WTC11 (cell line): ENCODE measurements around the gene AKTIP. TPM values are rescaled to one million over a fixed set of nuclear protein-coding genes. Genes with fewer than 3 reads are reported as not detected.

ENCODE experiments used
- ATAC-seq: fragments of 200-7000 bp; cut with Tn5 transposase; 2 replicates; pipeline ENCODE4 v1.10.0; 2021; ENCODE audit warnings: mild to moderate bottlenecking, moderate library complexity
- CTCF ChIA-PET: fragments of 300-600 bp; sonication (Branson Sonifier 250); formaldehyde crosslinking; loops from one replicate; lab custom pipeline; 2021; ENCODE audit warnings: antibody characterized with exemption; lab: Charles Lee
- POLR2A ChIA-PET: fragments of 350-600 bp; sonication (Branson Sonifier 250); formaldehyde crosslinking; loops from one replicate; lab custom pipeline; 2021; ENCODE audit warnings: antibody characterized with exemption; lab: Charles Lee
- DNase-seq: peaks from one replicate; pipeline ENCODE4 v3.0.0; 2021; ENCODE audit warnings: low spot score
- H3K27ac Mint-ChIP-seq: 2 replicates; pipeline ENCODE4 v1.8.0; 2021; ENCODE audit warnings: mixed read lengths
- H3K27me3 Mint-ChIP-seq: 2 replicates; pipeline ENCODE4 v1.8.0; 2021; ENCODE audit warnings: low read depth, mild to moderate bottlenecking, moderate library complexity, mixed read lengths
- H3K36me3 Mint-ChIP-seq: 2 replicates; pipeline ENCODE4 v1.8.0; 2021; ENCODE audit warnings: mixed read lengths
- H3K4me1 Mint-ChIP-seq: 2 replicates; pipeline ENCODE4 v1.8.0; 2022; ENCODE audit warnings: mixed read lengths
- H3K4me3 Mint-ChIP-seq: 2 replicates; pipeline ENCODE4 v1.8.0; 2021; ENCODE audit warnings: mild to moderate bottlenecking, moderate library complexity, mixed read lengths
- H3K9me3 Mint-ChIP-seq: 2 replicates; pipeline ENCODE4 v1.8.0; 2021; ENCODE audit warnings: mixed read lengths
- ATF3 ChIP-seq: sonication (generic); formaldehyde crosslinking; conservative IDR thresholded peaks from 2 replicates; pipeline ENCODE4 v1.8.1; 2022; ENCODE audit warnings: mild to moderate bottlenecking, missing genetic modification reagents
- ATF6 ChIP-seq: sonication (generic); formaldehyde crosslinking; IDR thresholded peaks from 2 replicates; pipeline ENCODE4 v1.8.1; 2023; ENCODE audit warnings: mild to moderate bottlenecking, missing genetic modification reagents
- CDX4 ChIP-seq: fragments of 250-450 bp; sonication (Bioruptor Pico); IDR thresholded peaks from 2 replicates; pipeline ENCODE4 v1.9.0; 2021; ENCODE audit warnings: moderate library complexity, mild to moderate bottlenecking, inconsistent platforms, borderline replicate concordance
- CREB1 ChIP-seq: sonication (generic); formaldehyde crosslinking; IDR thresholded peaks from 2 replicates; pipeline ENCODE4 v1.8.0; 2023; ENCODE audit warnings: mild to moderate bottlenecking, missing genetic modification reagents
- GRHL2 ChIP-seq: fragments of 250-450 bp; sonication (Bioruptor Pico); IDR thresholded peaks from 2 replicates; pipeline ENCODE4 v1.8.0; 2022; ENCODE audit warnings: mild to moderate bottlenecking, moderate library complexity; ENCODE audit not compliant: insufficient replicate concordance, severe bottlenecking
- HMGXB4 ChIP-seq: sonication (generic); formaldehyde crosslinking; IDR thresholded peaks from 2 replicates; pipeline ENCODE4 v1.8.1; 2023; ENCODE audit warnings: mild to moderate bottlenecking, moderate library complexity, missing genetic modification reagents
- IRF2 ChIP-seq: sonication (generic); formaldehyde crosslinking; IDR thresholded peaks from 2 replicates; pipeline ENCODE4 v1.8.0; 2022; ENCODE audit warnings: low read depth, missing genetic modification reagents, borderline replicate concordance
- MYBL2 ChIP-seq: sonication (generic); formaldehyde crosslinking; IDR thresholded peaks from 2 replicates; pipeline ENCODE4 v1.8.1; 2023; ENCODE audit warnings: mild to moderate bottlenecking, moderate library complexity, missing genetic modification reagents
- NFE2L1 ChIP-seq: sonication (generic); formaldehyde crosslinking; IDR thresholded peaks from 2 replicates; pipeline ENCODE4 v1.8.1; 2023; ENCODE audit warnings: missing genetic modification reagents
- NR2C2 ChIP-seq: sonication (generic); formaldehyde crosslinking; IDR thresholded peaks from 2 replicates; pipeline ENCODE4 v1.8.0; 2022; ENCODE audit warnings: mild to moderate bottlenecking, missing genetic modification reagents
- RELA ChIP-seq: sonication (generic); formaldehyde crosslinking; IDR thresholded peaks from 2 replicates; pipeline ENCODE4 v1.8.1; 2022; ENCODE audit warnings: missing genetic modification reagents, mild to moderate bottlenecking, borderline replicate concordance
- RORB ChIP-seq: fragments of 250-450 bp; sonication (Bioruptor Pico); IDR thresholded peaks from 2 replicates; pipeline ENCODE4 v1.9.0; 2021; ENCODE audit warnings: mild to moderate bottlenecking
- SP1 ChIP-seq: sonication (generic); formaldehyde crosslinking; conservative IDR thresholded peaks from 2 replicates; pipeline ENCODE4 v1.8.1; 2022; ENCODE audit warnings: missing genetic modification reagents
- TP53 ChIP-seq: sonication (generic); formaldehyde crosslinking; IDR thresholded peaks from 2 replicates; pipeline ENCODE4 v1.8.1; 2023; ENCODE audit warnings: mild to moderate bottlenecking, missing genetic modification reagents
- USF2 ChIP-seq: sonication (generic); formaldehyde crosslinking; IDR thresholded peaks from 2 replicates; pipeline ENCODE4 v1.8.1; 2023; ENCODE audit warnings: mild to moderate bottlenecking, missing genetic modification reagents, moderate library complexity
- ZBTB43 ChIP-seq: sonication (generic); formaldehyde crosslinking; IDR thresholded peaks from 2 replicates; pipeline ENCODE4 v1.8.1; 2023; ENCODE audit warnings: mild to moderate bottlenecking, missing genetic modification reagents
- ZNF232 ChIP-seq: sonication (generic); formaldehyde crosslinking; IDR thresholded peaks from 2 replicates; pipeline ENCODE4 v1.8.0; 2022; ENCODE audit warnings: mild to moderate bottlenecking, missing genetic modification reagents
- ZNF263 ChIP-seq: sonication (generic); formaldehyde crosslinking; IDR thresholded peaks from 2 replicates; pipeline ENCODE4 v1.8.1; 2022; ENCODE audit warnings: low read depth, mild to moderate bottlenecking, moderate library complexity, missing genetic modification reagents
- ZNF281 ChIP-seq: sonication (generic); formaldehyde crosslinking; IDR thresholded peaks from 2 replicates; pipeline ENCODE4 v1.8.0; 2023; ENCODE audit warnings: mild to moderate bottlenecking, missing genetic modification reagents
- ZNF317 ChIP-seq: sonication (generic); formaldehyde crosslinking; IDR thresholded peaks from 2 replicates; pipeline ENCODE4 v1.8.1; 2023; ENCODE audit warnings: low read depth, mild to moderate bottlenecking, moderate library complexity, missing genetic modification reagents, borderline replicate concordance
- total RNA-seq: library from RNA; stranded (reverse); gene quantifications from 3 replicates; pipeline ENCODE4 v1.2.3, GENCODE V29; 2021

Gene AKTIP
- total RNA-seq, 1 experiment from 2014 or later: 19.9 TPM

- Mint-ChIP-seq H3K4me3 (no peak overlapping the region), H3K27me3 (no peaks in the 10 kb centered on the region), H3K4me1 (no peaks in the 10 kb centered on the region), H3K9me3 (no peaks in the 10 kb centered on the region), H3K36me3 (peaks cover 57% of the 10 kb centered on the region), H3K27ac (no peak overlapping the region)
- DNase-seq (peak; percentile 29), ATAC-seq (peak; percentile 61; the same call in 1 of the 2 replicates)
- ChIA-PET POLR2A (no interaction called here), CTCF (interaction anchor here (1.5 kb wide), 1 partner anchor 15 kb away, joined by 11 read pairs; no protein-coding TSS in a partner anchor)
- no peak for TF ChIP-seq CDX4 (CRISPR knock-in tag)
Observed at GRCh38 chr16:53495325-53495724, 7.7 kb downstream of the AKTIP start.

GRCh38 chr16:53494636-53495035 is 8.4 kb downstream of the AKTIP start:
- no peaks in the 10 kb centered on the region for H3K27me3 Mint-ChIP-seq
- H3K36me3 Mint-ChIP-seq: peaks cover 60% of the 10 kb centered on the region
- POLR2A ChIA-PET: no interaction called here
- no peak overlapping the region for H3K27ac Mint-ChIP-seq
- CTCF ChIA-PET: interaction anchor here (1.5 kb wide), 1 partner anchor 16 kb away, joined by 11 read pairs; no protein-coding TSS in a partner anchor
- H3K4me1 Mint-ChIP-seq: no peaks in the 10 kb centered on the region
- DNase-seq: no peak
- no peak for ATAC-seq
- no peak overlapping the region for H3K4me3 Mint-ChIP-seq
- TF ChIP-seq ZNF263 (CRISPR knock-in tag) (no peak), ZNF232 (CRISPR knock-in tag) (no peak), ATF3 (CRISPR knock-in tag) (no peak), ZNF317 (no peak), TP53 (CRISPR knock-in tag) (no peak), ATF6 (no peak), ZBTB43 (CRISPR knock-in tag) (no peak), ZNF281 (no peak), USF2 (no peak), GRHL2 (no peak)
- H3K9me3 Mint-ChIP-seq: no peaks in the 10 kb centered on the region

GRCh38 chr16:53492503-53492902 is 10.5 kb downstream of the AKTIP start:
- ATAC-seq (no peak), DNase-seq (no peak)
- Mint-ChIP-seq H3K27me3 (no peaks in the 10 kb centered on the region), H3K4me3 (no peak overlapping the region), H3K27ac (no peak overlapping the region), H3K9me3 (peaks cover under 1% of the 10 kb centered on the region; the same call in 1 of the 2 replicates), H3K4me1 (no peaks in the 10 kb centered on the region), H3K36me3 (peaks cover 69% of the 10 kb centered on the region)
- POLR2A ChIA-PET: no interaction called here
- CTCF ChIA-PET: no interaction called here
- TF ChIP-seq NR2C2 (CRISPR knock-in tag): no peak
- TF ChIP-seq NFE2L1 (CRISPR knock-in tag): no peak
- no peak for TF ChIP-seq MYBL2 (CRISPR knock-in tag)
- TF ChIP-seq IRF2 (CRISPR knock-in tag): no peak
- no peak for TF ChIP-seq RORB
- no peak for TF ChIP-seq HMGXB4 (CRISPR knock-in tag)
- TF ChIP-seq SP1 (CRISPR knock-in tag): no peak
- TF ChIP-seq RELA (CRISPR knock-in tag): no peak
- TF ChIP-seq CREB1 (CRISPR knock-in tag): no peak
